HEK293 (cell line): ENCODE data around the gene KIF5A.

Source experiments
- ATF2 ChIP-seq: fragments of 450-650 bp; formaldehyde crosslinking; IDR thresholded peaks from 2 replicates; pipeline ENCODE4 v1.5.1; 2016; ENCODE audit warnings: missing biosample characterization, missing genetic modification characterization, low read depth
- CTCF ChIP-seq: fragments of 450-650 bp; formaldehyde crosslinking; IDR thresholded peaks from 2 replicates; pipeline ENCODE4 v1.5.1; 2016; ENCODE audit warnings: missing biosample characterization, missing genetic modification characterization
- KLF16 ChIP-seq: fragments of 450-650 bp; formaldehyde crosslinking; IDR thresholded peaks from 2 replicates; pipeline ENCODE4 v1.5.1; 2017; ENCODE audit warnings: missing biosample characterization, missing genetic modification characterization
- KLF9 ChIP-seq: fragments of 450-650 bp; formaldehyde crosslinking; IDR thresholded peaks from 2 replicates; pipeline ENCODE4 v1.5.1; 2016; ENCODE audit warnings: missing biosample characterization, missing genetic modification characterization, low read depth
- REST ChIP-seq: fragments of 450-650 bp; formaldehyde crosslinking; IDR thresholded peaks from 2 replicates; pipeline ENCODE4 v1.5.1; 2016; ENCODE audit warnings: missing biosample characterization, missing genetic modification characterization
- YY1 ChIP-seq: fragments of 450-650 bp; formaldehyde crosslinking; IDR thresholded peaks from 2 replicates; pipeline ENCODE4 v1.5.1; 2018; ENCODE audit warnings: missing biosample characterization, missing genetic modification characterization
- ZNF24 ChIP-seq: fragments of 450-650 bp; formaldehyde crosslinking; IDR thresholded peaks from 2 replicates; pipeline ENCODE4 v1.5.1; 2016; ENCODE audit warnings: missing biosample characterization, missing genetic modification characterization
- ZNF274 ChIP-seq, 2 experiments: fragments of 200-500 bp in 1 of 2; fragments of 450-650 bp in 1 of 2; sonication (Bioruptor generic) in 1 of 2; formaldehyde crosslinking in 1 of 2; IDR thresholded peaks; 2 replicates each; pipeline versions ENCODE4 v1.5.1 to v1.6.1; 2014 to 2016; ENCODE audit warnings: borderline replicate concordance in 1 of 2, inconsistent platforms in 1 of 2, low read length in 1 of 2, missing biosample characterization in 1 of 2, missing genetic modification characterization in 1 of 2
- ZNF354C ChIP-seq: fragments of 450-650 bp; formaldehyde crosslinking; IDR thresholded peaks from 2 replicates; pipeline ENCODE4 v1.5.1; 2016; ENCODE audit warnings: missing biosample characterization, missing genetic modification characterization, low read depth, borderline replicate concordance
- ZNF416 ChIP-seq: fragments of 450-650 bp; formaldehyde crosslinking; IDR thresholded peaks from 2 replicates; pipeline ENCODE4 v1.5.1; 2016; ENCODE audit warnings: missing biosample characterization, missing genetic modification characterization
- ZNF610 ChIP-seq: fragments of 450-650 bp; formaldehyde crosslinking; IDR thresholded peaks from 2 replicates; pipeline ENCODE4 v1.5.1; 2016; ENCODE audit warnings: missing biosample characterization, missing genetic modification characterization, borderline replicate concordance
- ZNF777 ChIP-seq: fragments of 450-650 bp; formaldehyde crosslinking; IDR thresholded peaks from 2 replicates; pipeline ENCODE4 v1.5.1; 2017; ENCODE audit warnings: missing biosample characterization, missing genetic modification characterization, borderline replicate concordance
- ZNF792 ChIP-seq: fragments of 450-650 bp; formaldehyde crosslinking; IDR thresholded peaks from 2 replicates; pipeline ENCODE4 v1.5.1; 2016; ENCODE audit warnings: missing biosample characterization, missing genetic modification characterization
- ZNF837 ChIP-seq: fragments of 450-650 bp; formaldehyde crosslinking; IDR thresholded peaks from 2 replicates; pipeline ENCODE4 v1.5.1; 2016; ENCODE audit warnings: missing biosample characterization, missing genetic modification characterization

- no peak for TF ChIP-seq ZNF792 (tag by site-specific recombination)
- no peak for TF ChIP-seq CTCF (tag by site-specific recombination)
- TF ChIP-seq ZNF837 (tag by site-specific recombination), result no peak
- TF ChIP-seq KLF9, result no peak
- no peak for TF ChIP-seq ZNF274 (IDR thresholded peaks at IDR 0.05; ENCODE audit: low read length)
- no peak for TF ChIP-seq ZNF274 (tag by site-specific recombination; IDR thresholded peaks at IDR 0.05; ENCODE audit: borderline replicate concordance)
- no peak for TF ChIP-seq ZNF610
- no peak for TF ChIP-seq ZNF24 (tag by site-specific recombination)
- no peak for TF ChIP-seq ZNF777 (tag by site-specific recombination)
- TF ChIP-seq REST (tag by site-specific recombination), result no peak
- TF ChIP-seq KLF16 (tag by site-specific recombination), result no peak
- no peak for TF ChIP-seq ZNF416 (tag by site-specific recombination)
- no peak for TF ChIP-seq ZNF354C (tag by site-specific recombination)
- no peak for TF ChIP-seq ATF2 (tag by site-specific recombination)
- TF ChIP-seq YY1 (tag by site-specific recombination), result no peak
Measured at GRCh38 chr12:57516617-57517153, 33.2 kb upstream of the KIF5A start.
